ENCODE results near the gene UBA52. TPM values are rescaled to one million over a fixed set of nuclear protein-coding genes. Genes with fewer than 3 reads are reported as not detected.

The UBA52 gene
- total and polyA plus RNA-seq, 2 experiments from 2014 or later, result 708 to 755 TPM

- peaks cover 50% of the 10 kb centered on the region for H3K79me2 ChIP-seq (ENCODE audit: insufficient read depth)
- peak overlapping the region; percentile 89 for H3K4me3 ChIP-seq
- WGBS, 2 experiments (ENCODE audit: low coverage in 1 of 2, low lambda C conversion rate in 2 of 2, missing lambda C conversion rate in 2 of 2), result 46 to 47% methylated on average over 3 of the region's 3 CpGs
- peak overlapping the region; percentile 63 for H3K27ac ChIP-seq
- H3K9me2 ChIP-seq (ENCODE audit: insufficient read depth), result no peaks in the 10 kb centered on the region
- peak overlapping the region; percentile 90 for H3K4me2 ChIP-seq (ENCODE audit: unreplicated experiment)
- 0 out of 2 replicates have a peak, but pooled peaks cover 6% of the 10 kb centered on the region for H3F3A ChIP-seq (ENCODE audit: insufficient read depth)
- TF ChIP-seq EZH2phosphoT487 (IDR thresholded peaks at IDR 0.05; ENCODE audit: insufficient read depth, low read depth), result no peak
- no peak for TF ChIP-seq EZH2 (IDR thresholded peaks at IDR 0.05; ENCODE audit: insufficient read depth, poor library complexity, severe bottlenecking)
- DNase-seq, result peak; percentile 18
- H2AFZ ChIP-seq, result peak overlapping the region; percentile 75
- H3K9ac ChIP-seq, result peak overlapping the region; percentile 92
- H3K4me1 ChIP-seq (ENCODE audit: insufficient read depth), result peaks cover 12% of the 10 kb centered on the region
- H3K9me3 ChIP-seq (ENCODE audit: low read depth), result no peaks in the 10 kb centered on the region
- no peaks in the 10 kb centered on the region for H4K20me1 ChIP-seq (ENCODE audit: insufficient read depth)
- no peaks in the 10 kb centered on the region for H3K36me3 ChIP-seq (ENCODE audit: low read depth)
- in situ Hi-C loops (cut with MboI), result no loop called here
- H3K27me3 ChIP-seq (replicated peaks; ENCODE audit: insufficient read depth), result no peaks in the 10 kb centered on the region
Measured at GRCh38 chr19:18558604-18559003, 13.1 kb upstream of the UBA52 start.

- TF ChIP-seq EZH2 (IDR thresholded peaks at IDR 0.05; ENCODE audit: insufficient read depth, poor library complexity, severe bottlenecking), result no peak
- TF ChIP-seq EZH2phosphoT487 (IDR thresholded peaks at IDR 0.05; ENCODE audit: insufficient read depth, low read depth), result no peak
- Histone ChIP-seq H3K9me2 (ENCODE audit: insufficient read depth) (no peaks in the 10 kb centered on the region), H3F3A (ENCODE audit: insufficient read depth) (0 out of 2 replicates have a peak, but pooled peaks cover 6% of the 10 kb centered on the region), H3K9ac (peak overlapping the region; percentile 20; the same call in 1 of the 2 replicates), H4K20me1 (ENCODE audit: insufficient read depth) (no peaks in the 10 kb centered on the region), H2AFZ (no peak overlapping the region), H3K4me2 (ENCODE audit: unreplicated experiment) (peak overlapping the region; percentile 61), H3K79me2 (ENCODE audit: insufficient read depth) (peaks cover 50% of the 10 kb centered on the region), H3K36me3 (ENCODE audit: low read depth) (peaks cover 4% of the 10 kb centered on the region; the same call in 1 of the 2 replicates), H3K9me3 (ENCODE audit: low read depth) (no peaks in the 10 kb centered on the region), H3K4me1 (ENCODE audit: insufficient read depth) (peaks cover 12% of the 10 kb centered on the region), H3K4me3 (no peak overlapping the region), H3K27me3 (replicated peaks; ENCODE audit: insufficient read depth) (no peaks in the 10 kb centered on the region), H3K27ac (no peak overlapping the region)
- WGBS, 2 experiments (ENCODE audit: low coverage in 1 of 2, low lambda C conversion rate in 2 of 2, missing lambda C conversion rate in 2 of 2), result 34 to 46% methylated on average over 5 of the region's 5 CpGs
- in situ Hi-C loops (cut with MboI), result no loop called here
- no peak for DNase-seq
Measured at GRCh38 chr19:18559685-18560084, 12.0 kb upstream of the UBA52 start.

GRCh38 chr19:18562086-18562485 is 9.6 kb upstream of the UBA52 start:
- Histone ChIP-seq H3K4me1 (ENCODE audit: insufficient read depth) (peaks cover 12% of the 10 kb centered on the region), H3K27ac (peak overlapping the region; percentile 7; the same call in 1 of the 2 replicates), H3K36me3 (ENCODE audit: low read depth) (peaks cover 13% of the 10 kb centered on the region; the same call in 1 of the 2 replicates), H3F3A (ENCODE audit: insufficient read depth) (0 out of 2 replicates have a peak, but pooled peaks cover 6% of the 10 kb centered on the region), H3K4me2 (ENCODE audit: unreplicated experiment) (no peak overlapping the region), H3K9me2 (ENCODE audit: insufficient read depth) (no peaks in the 10 kb centered on the region), H3K9ac (no peak overlapping the region), H4K20me1 (ENCODE audit: insufficient read depth) (no peaks in the 10 kb centered on the region), H2AFZ (no peak overlapping the region), H3K9me3 (ENCODE audit: low read depth) (no peaks in the 10 kb centered on the region), H3K79me2 (ENCODE audit: insufficient read depth) (peaks cover 50% of the 10 kb centered on the region), H3K27me3 (replicated peaks; ENCODE audit: insufficient read depth) (no peaks in the 10 kb centered on the region), H3K4me3 (no peak overlapping the region)
- no peak for TF ChIP-seq EZH2 (IDR thresholded peaks at IDR 0.05; ENCODE audit: insufficient read depth, poor library complexity, severe bottlenecking)
- no peak for TF ChIP-seq EZH2phosphoT487 (IDR thresholded peaks at IDR 0.05; ENCODE audit: insufficient read depth, low read depth)
- in situ Hi-C loops (cut with MboI), result no loop called here
- DNase-seq, result peak; percentile 37
- 59 to 61% methylated on average over 13 to 14 of the region's 14 CpGs for WGBS, 2 experiments (ENCODE audit: low coverage in 1 of 2, low lambda C conversion rate in 2 of 2, missing lambda C conversion rate in 2 of 2)

GRCh38 chr19:18566953-18567352 is 4.7 kb upstream of the UBA52 start:
- H3K9me3 ChIP-seq (ENCODE audit: low read depth), result no peaks in the 10 kb centered on the region
- no peaks in the 10 kb centered on the region for H3K27me3 ChIP-seq (replicated peaks; ENCODE audit: insufficient read depth)
- H3K9me2 ChIP-seq (ENCODE audit: insufficient read depth), result no peaks in the 10 kb centered on the region
- peaks cover 10% of the 10 kb centered on the region for H3K79me2 ChIP-seq (ENCODE audit: insufficient read depth)
- in situ Hi-C loops (cut with MboI), result no loop called here
- no peak overlapping the region for H2AFZ ChIP-seq
- no peak overlapping the region for H3K9ac ChIP-seq
- no peaks in the 10 kb centered on the region for H4K20me1 ChIP-seq (ENCODE audit: insufficient read depth)
- no peak for DNase-seq
- H3K36me3 ChIP-seq (ENCODE audit: low read depth), result peaks cover 13% of the 10 kb centered on the region; the same call in 1 of the 2 replicates
- no peak overlapping the region for H3K4me3 ChIP-seq
- H3K4me2 ChIP-seq (ENCODE audit: unreplicated experiment), result no peak overlapping the region
- H3F3A ChIP-seq (ENCODE audit: insufficient read depth), result peaks cover 7% of the 10 kb centered on the region
- H3K27ac ChIP-seq, result no peak overlapping the region
- TF ChIP-seq EZH2phosphoT487 (IDR thresholded peaks at IDR 0.05; ENCODE audit: insufficient read depth, low read depth) (no peak), EZH2 (IDR thresholded peaks at IDR 0.05; ENCODE audit: insufficient read depth, poor library complexity, severe bottlenecking) (no peak)
- WGBS, 2 experiments (ENCODE audit: low coverage in 1 of 2, low lambda C conversion rate in 2 of 2, missing lambda C conversion rate in 2 of 2), result 96 to 97% methylated on average over 8 of the region's 8 CpGs
- H3K4me1 ChIP-seq (ENCODE audit: insufficient read depth), result no peaks in the 10 kb centered on the region

All from GM23248 (cell line).